Activated CD4-positive, CD25-positive, alpha-beta regulatory T cell treated with anti-CD3 and anti-CD28 coated beads, Interleukin-2, amount 50 U/mL, for 16 hours (primary cell): ENCODE measurements around the gene AFF3.
"Not testable (repeated sequence)": the region's sequence is repeated elsewhere in the genome, so short reads cannot be mapped to it uniquely, and the experiment has no call there.

Experiments used
- DNase-seq: peaks from one replicate; pipeline ENCODE4 v3.0.0-alpha.2; 2020; ENCODE audit warnings: low read depth, low spot score

The AFF3 gene

GRCh38 chr2:100106460-100106859, 35.9 kb downstream of the AFF3 start:
- no peak for DNase-seq

- no peak for DNase-seq
Measured at GRCh38 chr2:100105678-100106054, 36.7 kb downstream of the AFF3 start.

GRCh38 chr2:100104718-100105677, 37.4 kb downstream of the AFF3 start:
- DNase-seq: no peak

GRCh38 chr2:100104265-100104664, 38.1 kb downstream of the AFF3 start:
- not testable (repeated sequence) for DNase-seq

- not testable (repeated sequence) for DNase-seq
Measured at GRCh38 chr2:100103527-100104252, 38.7 kb downstream of the AFF3 start.

- not testable (repeated sequence) for DNase-seq
Measured at GRCh38 chr2:100102466-100103180, 39.8 kb downstream of the AFF3 start.

- DNase-seq: not testable (repeated sequence)
Measured at GRCh38 chr2:100098855-100099254, 43.5 kb downstream of the AFF3 start.

GRCh38 chr2:100097611-100098294, 44.6 kb downstream of the AFF3 start:
- not testable (repeated sequence) for DNase-seq

- DNase-seq: not testable (repeated sequence)
Measured at GRCh38 chr2:100095845-100096244, 46.5 kb downstream of the AFF3 start.

- not testable (repeated sequence) for DNase-seq
Measured at GRCh38 chr2:100091807-100092206, 50.6 kb downstream of the AFF3 start.

GRCh38 chr2:100085744-100086143, 56.6 kb downstream of the AFF3 start:
- not testable (repeated sequence) for DNase-seq

GRCh38 chr2:100083421-100084216, 58.8 kb downstream of the AFF3 start:
- DNase-seq: not testable (repeated sequence)

GRCh38 chr2:100082302-100082978, 60.0 kb downstream of the AFF3 start:
- DNase-seq: not testable (repeated sequence)

- no peak for DNase-seq
Measured at GRCh38 chr2:100077935-100078334, 64.5 kb downstream of the AFF3 start.

GRCh38 chr2:100077456-100077855, 64.9 kb downstream of the AFF3 start:
- DNase-seq: no peak

- no peak for DNase-seq
Measured at GRCh38 chr2:100075532-100075931, 66.9 kb downstream of the AFF3 start.

GRCh38 chr2:100073110-100073509, 69.3 kb downstream of the AFF3 start:
- DNase-seq: no peak

GRCh38 chr2:100072503-100072902, 69.9 kb downstream of the AFF3 start:
- no peak for DNase-seq

GRCh38 chr2:100071335-100072043, 70.9 kb downstream of the AFF3 start:
- DNase-seq: no peak
